Effector CD8-positive, alpha-beta T cell (primary cell): ENCODE measurements around the gene EZR.
"Not testable (repeated sequence)": the region's sequence is repeated elsewhere in the genome, so short reads cannot be mapped to it uniquely, and the experiment has no call there.

Experiments
- DNase-seq: peaks from one replicate; lab custom pipeline; 2025; lab: John Stamatoyannopoulos, UW

The EZR gene

GRCh38 chr6:158797331-158798310, 21.5 kb downstream of the EZR start:
- no peak for DNase-seq

GRCh38 chr6:158796353-158796752, 22.8 kb downstream of the EZR start:
- DNase-seq: no peak

GRCh38 chr6:158795516-158795915, 23.7 kb downstream of the EZR start:
- DNase-seq: no peak

GRCh38 chr6:158793432-158793831, 25.7 kb downstream of the EZR start:
- DNase-seq: no peak

- DNase-seq: not testable (repeated sequence)
Observed at GRCh38 chr6:158792505-158792904, 26.7 kb downstream of the EZR start.

- no peak for DNase-seq
Observed at GRCh38 chr6:158791274-158791855, 27.8 kb downstream of the EZR start.

- peak; percentile 35 for DNase-seq
Observed at GRCh38 chr6:158789115-158789917, 29.9 kb downstream of the EZR start.

GRCh38 chr6:158787395-158787794, 31.8 kb downstream of the EZR start:
- DNase-seq: no peak

GRCh38 chr6:158786645-158787304, 32.4 kb downstream of the EZR start:
- no peak for DNase-seq

- no peak for DNase-seq
Observed at GRCh38 chr6:158785036-158785435, 34.1 kb downstream of the EZR start.

GRCh38 chr6:158784505-158784904, 34.7 kb downstream of the EZR start:
- no peak for DNase-seq

GRCh38 chr6:158783851-158784250, 35.3 kb downstream of the EZR start:
- DNase-seq: no peak

- DNase-seq: no peak
Observed at GRCh38 chr6:158783167-158783450, 36.1 kb downstream of the EZR start.

GRCh38 chr6:158782432-158783166, 36.6 kb downstream of the EZR start:
- no peak for DNase-seq

- DNase-seq: no peak
Observed at GRCh38 chr6:158781692-158782373, 37.3 kb downstream of the EZR start.

- DNase-seq: no peak
Observed at GRCh38 chr6:158780988-158781691, 38.0 kb downstream of the EZR start.

GRCh38 chr6:158780246-158780884, 38.8 kb downstream of the EZR start:
- DNase-seq: no peak

GRCh38 chr6:158778005-158778527, 41.1 kb downstream of the EZR start:
- DNase-seq: no peak

GRCh38 chr6:158777510-158777909, 41.7 kb downstream of the EZR start:
- DNase-seq: no peak
